HuH-7.5 (cell line): ENCODE results near the gene COX7A2.
A peak's percentile ranks its signal among the peaks of the same experiment; 100 is the strongest.

Experiments
- DNase-seq: peaks from one replicate; pipeline ENCODE4 v3.0.0; 2011; ENCODE audit warnings: low spot score

The COX7A2 gene, protein sequence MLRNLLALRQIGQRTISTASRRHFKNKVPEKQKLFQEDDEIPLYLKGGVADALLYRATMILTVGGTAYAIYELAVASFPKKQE

GRCh38 chr6:75243333-75244062 is at the start of gene COX7A2:
Gene COX7A2 (minus strand): TSS chr6:75243801. CDS start chr6:75243734, 67 bp downstream.
- peak; percentile 35 for DNase-seq

DNA sequence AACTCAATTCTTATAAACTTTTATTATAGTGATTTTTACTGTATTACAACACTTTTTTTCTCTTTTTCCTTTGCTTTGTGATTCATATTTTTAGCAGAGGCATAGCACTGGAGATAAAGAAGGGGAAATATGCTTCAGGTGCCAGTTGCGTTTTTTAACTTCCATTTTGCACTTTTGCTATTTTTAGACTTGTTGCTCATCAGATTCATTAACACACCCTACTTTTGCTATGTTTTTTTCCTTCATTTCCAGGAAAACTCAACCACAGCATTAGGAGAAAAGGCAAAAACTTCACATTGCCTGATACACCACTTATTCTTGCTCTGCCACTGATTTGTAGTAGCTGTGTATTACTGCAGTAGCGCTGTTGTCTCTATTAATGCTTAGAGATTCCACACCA is 49.0 kb upstream of the COX7A2 start:
- DNase-seq = no peak

GRCh38 chr6:75291744-75292143 is 48.1 kb upstream of the COX7A2 start:
- no peak for DNase-seq

DNA sequence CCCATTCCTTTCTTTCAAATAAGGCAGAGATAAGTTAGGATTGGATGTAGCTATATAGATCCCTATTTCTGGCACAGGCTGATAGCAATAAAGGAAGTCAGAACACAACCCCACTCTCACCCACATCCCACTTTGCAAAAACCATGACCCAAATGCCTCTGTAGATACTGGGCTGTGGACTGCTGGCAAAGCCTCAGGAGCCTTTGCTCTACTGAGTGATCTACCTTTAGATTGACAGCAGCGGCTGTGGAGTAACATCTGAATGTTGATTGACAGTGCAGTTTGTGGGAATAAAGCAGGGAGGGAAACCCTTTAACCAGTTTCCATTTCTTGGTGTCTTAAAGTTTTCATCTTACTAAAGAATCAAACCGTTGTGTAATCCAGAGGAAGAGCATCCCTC is 47.7 kb upstream of the COX7A2 start:
- DNase-seq = no peak

DNA sequence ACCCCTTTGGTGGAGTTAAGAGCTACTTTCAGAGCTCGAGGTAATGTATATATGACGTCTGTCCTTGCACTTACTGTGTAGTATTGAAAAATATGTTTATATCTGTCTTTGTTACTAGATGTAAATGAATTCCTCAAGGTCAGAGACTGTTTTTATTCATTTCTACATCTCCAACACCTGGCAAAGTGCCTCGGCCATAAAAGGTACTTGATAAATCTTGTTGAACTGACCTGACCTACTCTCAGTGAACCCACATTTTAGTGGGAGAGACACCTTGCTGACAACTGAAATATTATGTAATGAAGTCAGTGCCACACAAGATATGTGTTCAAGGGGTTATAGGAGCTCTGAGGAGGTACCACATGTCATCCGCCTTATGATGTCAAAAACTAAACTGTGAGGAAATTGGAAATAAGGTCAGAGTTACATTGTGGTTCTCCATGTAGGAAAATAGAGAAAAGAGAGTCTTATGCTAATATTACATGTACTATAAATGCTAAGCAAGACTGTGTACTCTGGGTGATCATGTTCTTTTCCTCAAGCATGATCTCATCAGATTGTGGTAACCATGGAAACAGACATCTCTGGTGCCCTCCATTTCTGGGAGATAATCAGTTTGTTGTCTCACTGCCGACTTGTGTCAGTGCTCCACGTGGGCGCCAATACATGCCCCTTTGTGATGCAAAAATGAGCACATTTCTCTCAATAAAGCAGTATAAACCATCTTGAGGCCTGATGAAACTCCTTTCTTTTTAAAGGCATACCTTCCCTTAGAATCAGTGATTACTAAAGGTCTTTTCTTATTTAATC is 46.7 kb upstream of the COX7A2 start:
- DNase-seq = no peak

- DNase-seq = no peak
Measured at GRCh38 chr6:75288023-75288422, 44.4 kb upstream of the COX7A2 start.

- DNase-seq = no peak
Measured at GRCh38 chr6:75287424-75287823, 43.8 kb upstream of the COX7A2 start.

DNA sequence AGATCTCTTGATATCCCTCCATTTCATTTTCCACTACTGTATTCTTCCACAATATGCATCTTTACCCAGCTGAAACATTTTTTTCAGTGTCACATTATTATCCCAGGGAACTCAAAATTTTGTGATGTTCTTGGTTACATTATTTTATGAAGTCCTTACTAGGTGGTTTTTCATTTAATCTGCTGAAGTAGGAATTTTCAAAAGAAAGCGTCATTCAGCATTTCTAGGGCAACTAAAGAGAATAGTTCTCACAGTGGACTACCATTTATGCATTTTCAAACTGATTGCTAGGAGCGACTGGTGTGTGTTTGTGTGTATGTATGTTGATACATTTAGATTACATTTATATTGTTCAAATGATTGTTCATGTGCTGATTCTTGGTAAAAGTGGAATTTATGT is 43.4 kb upstream of the COX7A2 start:
- DNase-seq = no peak

GRCh38 chr6:75285283-75285639 is 41.7 kb upstream of the COX7A2 start:
- no peak for DNase-seq

- DNase-seq = peak; percentile 87
Measured at GRCh38 chr6:75284632-75285282, 41.2 kb upstream of the COX7A2 start, which contains the start of gene TMEM30A. Gene TMEM30A (minus strand): TSS chr6:75284792. CDS start chr6:75284638, 154 bp downstream.

GRCh38 chr6:75283907-75284631 is 40.5 kb upstream of the COX7A2 start:
- DNase-seq = peak; percentile 18

GRCh38 chr6:75282706-75283105 is 39.1 kb upstream of the COX7A2 start:
- DNase-seq = no peak

GRCh38 chr6:75281653-75282052 is 38.1 kb upstream of the COX7A2 start:
- no peak for DNase-seq

DNA sequence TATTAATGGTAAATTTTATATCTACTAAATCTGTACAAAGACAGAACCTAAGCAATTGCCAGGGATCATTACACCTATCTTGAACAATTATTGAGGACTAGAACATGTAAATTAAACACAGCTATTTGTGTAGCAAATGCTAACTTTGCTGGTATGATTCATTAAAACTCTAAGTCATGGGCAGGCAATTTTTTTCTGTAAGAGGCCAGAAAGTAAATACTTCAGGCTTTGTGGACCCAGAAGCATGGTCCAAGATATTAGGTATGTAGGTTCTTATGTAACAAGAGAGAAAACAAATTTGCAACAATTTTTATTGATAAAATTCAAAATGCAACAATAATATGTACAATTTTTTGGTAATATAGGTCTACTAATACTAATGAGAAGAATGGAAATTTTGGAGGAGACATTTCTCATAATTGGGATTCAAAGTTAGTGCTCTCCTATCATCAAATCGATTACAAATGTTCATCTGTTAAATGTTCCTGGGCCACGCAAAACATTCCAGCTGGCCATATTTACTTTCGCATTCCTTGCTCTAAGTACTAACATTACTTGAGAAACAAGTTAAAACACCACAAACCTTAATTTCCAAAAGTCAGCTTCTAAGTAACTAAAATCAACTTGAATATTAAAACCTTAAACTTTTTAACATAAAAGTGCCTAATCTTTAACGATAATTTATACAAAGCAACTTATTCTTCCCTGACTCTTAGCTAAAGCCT is 36.7 kb upstream of the COX7A2 start:
- DNase-seq = no peak

GRCh38 chr6:75279418-75279817 is 35.8 kb upstream of the COX7A2 start:
- DNase-seq = no peak

DNA sequence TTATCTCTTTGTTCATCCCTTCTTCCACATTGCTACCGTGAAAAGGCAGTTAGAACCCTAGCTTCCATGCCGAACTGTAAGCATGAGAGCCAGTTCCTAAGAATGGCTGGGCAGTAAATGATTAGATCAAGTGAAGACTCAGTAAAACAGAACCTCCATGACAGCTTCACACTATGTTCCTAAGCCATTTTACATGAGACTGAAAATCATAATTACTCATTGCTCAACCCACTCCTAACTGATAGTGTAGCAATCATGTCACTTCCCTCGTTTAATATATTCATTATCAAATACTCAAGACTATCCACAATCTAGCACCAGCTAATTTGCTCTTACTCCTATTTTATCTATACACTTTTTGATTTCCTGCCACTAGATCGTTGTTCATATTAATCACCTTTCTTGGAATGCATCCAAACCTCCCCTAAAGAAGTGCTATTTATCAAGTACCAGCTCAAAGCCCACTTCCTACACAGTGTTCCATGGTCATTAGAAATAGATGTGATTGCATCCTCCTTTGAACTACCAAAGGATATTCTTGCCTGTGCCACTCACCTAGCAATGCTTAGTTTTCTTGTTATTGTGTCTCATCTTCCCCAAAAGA is 35.0 kb upstream of the COX7A2 start:
- DNase-seq = no peak

DNA sequence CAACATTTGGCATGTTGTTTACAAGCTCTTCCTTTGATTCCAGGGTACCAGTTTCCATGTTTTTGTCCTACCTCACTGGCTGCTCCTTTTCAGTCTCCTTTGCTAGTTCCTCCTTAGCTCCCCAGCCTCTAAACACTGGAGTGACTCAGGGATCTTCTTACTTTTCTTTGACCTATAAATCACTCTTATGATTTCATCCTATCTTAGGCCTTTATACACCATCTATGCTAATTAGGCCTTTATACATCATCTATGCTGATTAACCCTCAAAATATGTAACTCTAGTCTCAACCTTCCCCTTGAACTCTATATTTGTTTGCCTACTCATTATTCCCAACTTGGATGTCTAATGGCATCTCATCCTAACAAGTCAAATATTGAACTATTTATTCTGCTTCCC is 31.5 kb upstream of the COX7A2 start:
- no peak for DNase-seq

DNA sequence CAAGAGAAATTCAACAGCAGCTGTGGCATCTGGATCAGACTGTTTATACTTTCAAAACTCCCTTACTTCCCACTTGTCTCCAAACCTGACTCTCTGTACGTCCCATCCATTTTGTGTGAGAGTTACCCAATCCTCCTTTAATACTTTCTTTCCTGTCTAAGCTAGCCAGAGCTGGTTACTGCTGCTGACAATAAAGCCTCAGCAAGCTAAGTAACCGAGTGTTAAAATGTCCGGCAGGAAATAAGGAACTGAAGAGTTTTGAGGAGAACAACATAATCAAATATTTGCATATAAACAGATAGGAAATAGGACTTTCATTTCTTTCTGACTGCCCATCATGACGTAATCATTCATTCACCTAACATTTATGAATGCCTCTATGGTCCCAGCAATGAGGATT is 29.4 kb upstream of the COX7A2 start:
- no peak for DNase-seq

- no peak for DNase-seq
Measured at GRCh38 chr6:75272145-75272840, 28.7 kb upstream of the COX7A2 start.

DNA sequence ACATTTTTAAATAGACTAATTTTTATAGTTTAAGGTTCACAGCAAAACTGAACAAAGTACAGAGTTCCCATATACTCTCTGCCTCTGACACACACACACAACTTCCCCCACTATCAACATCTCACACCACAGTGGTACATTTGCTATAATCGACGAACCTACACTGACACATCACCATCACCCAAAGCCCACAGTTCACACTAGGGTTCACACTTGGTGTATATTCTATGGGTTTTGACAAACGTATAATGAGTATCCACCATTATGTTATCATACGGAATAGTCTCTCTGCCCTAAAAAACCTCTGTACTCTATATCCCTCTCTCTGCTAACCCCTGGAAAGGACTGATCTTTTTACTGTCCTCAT is 25.4 kb upstream of the COX7A2 start:
- DNase-seq = no peak
